Limb (tissue), 2 donors: ENCODE data around the gene NFS1.

Source experiments
- DNase-seq, 2 donors: peaks; one replicate each; pipeline ENCODE4 v3.0.0-alpha.2; 2016; ENCODE audit errors: extremely low spot score in 2 of 2

NFS1 gene

GRCh38 chr20:35680452-35681183, 18.5 kb downstream of the NFS1 start:
- DNase-seq: no peak

GRCh38 chr20:35674921-35675320, 24.2 kb downstream of the NFS1 start:
- no peak for DNase-seq

GRCh38 chr20:35673884-35674283, 25.3 kb downstream of the NFS1 start:
- no peak for DNase-seq

- no peak for DNase-seq
These were observed 29.5 kb downstream of the NFS1 start for GRCh38 chr20:35669681-35670080.

DNA sequence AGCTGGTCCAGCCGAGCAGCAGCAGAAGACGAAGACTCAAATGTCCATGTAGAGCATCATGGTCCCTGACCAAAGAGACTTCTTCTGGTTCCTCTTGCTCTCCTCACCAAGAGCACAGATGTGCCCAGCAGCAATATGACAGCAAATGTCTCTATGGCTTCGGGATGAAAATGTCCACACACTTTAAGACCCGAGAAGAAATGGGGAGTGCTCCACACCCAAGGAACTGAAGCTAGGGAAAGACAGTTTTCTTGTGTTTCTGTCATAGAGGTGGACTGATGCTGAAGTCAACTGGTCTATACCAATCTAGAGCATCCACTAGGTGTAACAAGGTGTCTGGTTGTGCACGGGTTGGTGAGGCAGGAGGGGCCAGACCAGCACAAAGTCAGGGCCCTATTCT, 29.9 kb downstream of the NFS1 start:
- no peak for DNase-seq

- DNase-seq: no peak
These were observed 33.2 kb downstream of the NFS1 start for GRCh38 chr20:35665949-35666288.

- DNase-seq: peak; percentile 96
These were observed 34.5 kb downstream of the NFS1 start, which contains the start of the genes CPNE1 and RBM12 for GRCh38 chr20:35664466-35665206. CPNE1 (minus strand) TSS chr20:35664900; CDS start chr20:35632923, 31,977 bp downstream. RBM12 (minus strand) TSS chr20:35664900; CDS start chr20:35655322, 9,578 bp downstream.

DNA sequence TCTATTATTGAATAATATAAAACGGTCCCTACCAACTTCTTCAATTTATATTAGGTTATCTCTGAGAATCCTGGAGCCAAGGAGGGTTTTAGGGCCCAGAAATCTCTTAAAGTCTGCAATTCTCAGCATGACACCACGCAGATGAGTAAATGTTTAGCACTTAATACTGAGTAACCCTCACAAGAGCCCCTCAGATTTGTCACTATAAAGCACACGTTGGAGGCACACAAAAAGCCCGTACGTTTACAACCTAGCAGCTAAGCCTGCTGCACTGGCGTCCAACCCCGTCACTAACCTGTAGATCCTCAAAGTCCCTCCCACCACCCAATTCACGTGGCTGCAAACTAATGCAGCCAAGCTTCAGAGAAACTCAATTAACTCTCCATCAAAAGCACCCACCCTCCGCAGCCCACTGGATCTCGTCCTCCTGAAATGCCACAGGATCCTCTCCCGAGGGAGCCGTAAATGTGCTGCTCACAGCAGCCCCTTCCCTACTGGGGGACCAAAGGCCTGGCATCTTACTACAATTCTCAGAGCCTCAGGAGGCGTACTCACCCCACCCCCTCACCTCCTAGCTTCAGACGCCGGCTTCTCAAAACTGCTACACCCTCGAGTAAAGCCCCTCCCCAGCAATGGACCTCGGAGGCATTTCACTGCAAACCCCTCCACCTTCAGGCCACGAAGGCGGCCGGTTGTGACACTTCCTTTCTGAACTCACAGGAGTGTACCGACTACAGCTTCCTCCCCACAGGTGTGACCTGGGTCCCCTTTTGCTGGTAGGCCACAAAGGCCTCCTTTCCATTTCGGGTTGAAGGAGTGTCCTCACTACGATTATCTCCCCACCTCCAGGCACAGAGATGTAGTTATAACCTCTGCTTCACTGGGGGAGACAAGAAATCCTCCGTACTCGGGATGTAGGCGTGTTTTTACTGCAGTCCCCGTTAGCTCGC, 35.4 kb downstream of the NFS1 start:
- peak; percentile 14 to 73 for DNase-seq

GRCh38 chr20:35662551-35662950, 36.6 kb downstream of the NFS1 start:
- DNase-seq: no peak

DNA sequence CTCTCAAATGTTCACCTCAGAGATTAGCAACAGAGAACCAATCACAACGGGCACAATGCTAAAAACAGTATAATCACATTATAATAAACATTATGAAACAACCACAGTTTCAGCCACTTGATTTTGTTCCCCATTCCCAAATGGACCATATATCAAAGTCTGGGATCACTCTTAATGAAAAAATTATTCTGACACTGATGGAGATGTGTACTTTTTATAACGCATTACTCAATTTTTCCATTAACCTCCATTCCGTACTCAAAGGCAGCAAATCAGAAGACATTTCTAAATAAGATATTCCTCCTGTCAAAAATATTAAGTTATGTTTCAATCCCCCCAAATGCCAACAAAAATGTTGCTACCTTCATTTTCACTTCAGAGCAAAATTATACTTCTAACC, 37.2 kb downstream of the NFS1 start:
- DNase-seq: no peak

DNA sequence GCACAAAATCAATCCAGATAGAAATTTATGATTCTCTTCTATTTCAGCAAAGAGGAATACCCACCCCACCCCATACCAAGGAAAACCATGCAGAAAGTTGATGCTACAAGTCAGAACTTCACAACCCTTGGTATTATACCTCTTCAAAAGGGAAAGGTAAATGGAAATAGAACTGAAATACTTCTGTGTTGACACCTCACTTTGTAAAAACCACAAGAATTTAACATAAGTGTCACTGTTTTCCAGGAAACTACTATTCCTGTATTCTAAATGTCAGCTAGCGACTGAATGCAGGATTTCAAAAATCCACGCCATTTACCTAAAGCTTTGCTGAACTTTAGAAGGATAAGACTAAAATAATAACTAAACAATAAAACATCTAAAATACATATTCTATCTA, 38.1 kb downstream of the NFS1 start:
- DNase-seq: no peak

GRCh38 chr20:35660122-35660937, 38.8 kb downstream of the NFS1 start:
- DNase-seq: no peak

DNA sequence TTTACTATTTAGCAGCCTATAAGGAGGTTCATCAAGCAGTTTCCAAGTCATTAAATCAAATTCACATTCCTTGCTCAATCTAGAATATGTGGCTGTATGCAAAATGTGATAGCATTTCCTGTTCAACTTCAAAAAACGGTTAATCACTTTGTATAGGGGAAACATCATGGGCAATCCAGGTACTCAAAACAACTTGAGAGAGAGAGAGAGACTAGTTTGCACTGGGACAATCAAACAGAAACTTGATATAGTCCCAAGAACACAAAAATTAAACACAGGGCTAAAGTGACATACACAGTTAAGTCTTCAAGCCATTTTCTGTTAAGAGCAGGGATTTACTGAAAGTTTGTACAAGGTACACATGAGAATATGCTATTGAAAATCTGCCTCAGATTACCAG, 41.9 kb downstream of the NFS1 start:
- no peak for DNase-seq

- no peak for DNase-seq
These were observed 44.7 kb downstream of the NFS1 start for GRCh38 chr20:35654415-35654814.

DNA sequence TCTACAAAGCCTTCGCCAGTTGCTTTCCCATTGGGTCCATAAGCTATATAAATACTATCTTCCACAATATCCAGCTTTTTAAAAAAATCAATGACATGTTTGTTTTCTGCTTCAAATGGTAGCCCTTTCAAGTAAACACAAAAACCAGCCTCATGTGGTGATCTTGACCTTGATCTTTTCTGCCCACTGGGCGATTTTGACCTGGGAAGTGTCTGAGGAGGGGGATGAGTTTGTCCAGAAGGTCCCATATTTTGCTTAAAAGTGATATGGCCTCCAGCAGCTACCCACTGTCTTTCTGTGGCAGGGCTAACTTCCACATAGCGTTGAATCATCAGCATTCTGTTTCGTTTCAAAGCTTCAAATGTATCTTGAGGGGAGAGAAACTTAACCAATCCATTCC, 45.3 kb downstream of the NFS1 start:
- DNase-seq: no peak

GRCh38 chr20:35653430-35653734, 45.8 kb downstream of the NFS1 start:
- DNase-seq: no peak

GRCh38 chr20:35652641-35653429, 46.3 kb downstream of the NFS1 start:
- DNase-seq: no peak

DNA sequence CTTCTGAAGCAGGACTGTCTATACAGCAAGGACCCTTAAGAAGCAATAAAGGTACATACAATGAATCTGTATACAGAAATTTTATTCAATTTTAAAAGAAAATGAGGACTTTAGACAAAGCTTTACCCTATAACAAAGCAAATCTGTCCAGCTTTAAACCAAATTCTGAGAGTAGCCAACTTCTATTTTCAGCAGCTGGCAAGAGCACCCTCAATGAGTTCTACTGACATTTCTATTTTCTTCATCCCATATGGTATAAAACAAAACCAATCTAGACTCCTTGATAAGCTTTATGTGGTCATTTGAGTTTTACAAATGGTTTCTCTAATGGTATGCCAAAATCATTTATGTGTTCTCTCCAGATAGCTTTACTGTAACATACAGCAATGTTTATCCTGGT, 47.2 kb downstream of the NFS1 start:
- no peak for DNase-seq

DNA sequence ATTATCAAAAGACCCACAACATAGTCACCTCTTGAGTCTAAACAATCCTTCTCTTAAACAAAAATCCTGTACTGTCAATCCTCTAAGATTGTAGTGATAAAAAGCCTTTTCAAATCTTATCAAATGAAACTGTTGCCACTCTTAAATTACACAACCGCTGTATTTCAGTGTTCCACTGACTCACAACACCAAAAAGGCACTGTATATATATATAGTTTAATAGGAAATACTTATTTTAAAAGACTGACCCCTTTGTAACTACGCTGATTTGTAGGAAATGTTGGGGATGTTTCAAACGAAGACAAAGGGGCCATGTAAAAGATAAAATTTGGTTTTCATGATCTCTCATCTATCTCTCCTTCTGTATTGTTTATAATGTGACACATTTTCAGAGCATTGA, 48.5 kb downstream of the NFS1 start:
- no peak for DNase-seq

DNA sequence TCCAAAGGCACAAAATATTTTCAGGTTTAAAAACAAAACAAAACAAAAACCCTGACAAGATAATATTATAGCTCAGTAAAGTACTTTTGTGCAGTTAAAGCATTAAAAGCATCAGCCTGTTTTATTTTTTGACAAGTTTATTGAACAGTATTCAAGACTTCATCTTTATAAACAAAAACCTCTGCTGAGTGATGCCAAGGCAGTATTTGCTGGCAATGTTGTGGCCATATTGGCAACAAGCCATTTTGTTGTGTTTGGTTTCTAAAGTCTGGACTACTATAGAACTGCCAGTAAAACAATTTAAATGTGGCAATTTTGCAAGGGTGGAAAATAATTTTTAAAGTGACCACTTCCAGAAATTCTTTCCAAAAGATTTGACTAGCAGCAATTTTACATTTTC, 50.3 kb downstream of the NFS1 start:
- no peak for DNase-seq
